Skin of body (tissue), 2 donors: ENCODE results near the gene CAST. TPM values are rescaled to one million over a fixed set of nuclear protein-coding genes. Genes with fewer than 3 reads are reported as not detected.

Experiments
- DNase-seq: peaks from one replicate; lab custom pipeline; 2025; lab: John Stamatoyannopoulos, UW
- total RNA-seq: library from RNA; depleted of rRNA; stranded (reverse); fragments of >200 nt; gene quantifications from one replicate; pipeline ENCODE4 v1.2.3, GENCODE V29; 2014

Gene CAST
- total RNA-seq, 1 donor from 2014 or later = 163 TPM

- no peak for DNase-seq
These were observed 17.1 kb upstream of the CAST start for GRCh38 chr5:96645091-96645490.

DNA sequence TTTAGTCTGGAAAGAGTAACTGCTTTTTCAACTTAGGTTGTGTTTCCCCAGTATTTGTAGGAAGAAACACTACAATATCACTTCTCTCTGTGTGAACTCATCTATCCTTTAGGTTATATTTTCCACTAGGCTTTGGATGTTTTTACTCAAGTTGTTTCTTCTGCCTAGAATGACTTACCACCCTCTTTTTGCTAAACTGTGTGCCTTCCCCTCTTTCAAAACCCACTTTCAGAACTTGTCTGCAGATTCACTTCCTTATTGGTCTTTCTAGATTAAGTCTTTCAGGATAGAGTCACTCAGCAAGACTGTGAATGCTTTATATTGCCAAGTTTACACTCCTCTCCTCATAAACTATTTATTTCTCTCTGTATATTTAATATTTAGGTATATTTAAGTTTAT lies 14.2 kb upstream of the CAST start:
- DNase-seq = no peak

- DNase-seq = no peak
These were observed 13.6 kb upstream of the CAST start for GRCh38 chr5:96648593-96648992.

DNA sequence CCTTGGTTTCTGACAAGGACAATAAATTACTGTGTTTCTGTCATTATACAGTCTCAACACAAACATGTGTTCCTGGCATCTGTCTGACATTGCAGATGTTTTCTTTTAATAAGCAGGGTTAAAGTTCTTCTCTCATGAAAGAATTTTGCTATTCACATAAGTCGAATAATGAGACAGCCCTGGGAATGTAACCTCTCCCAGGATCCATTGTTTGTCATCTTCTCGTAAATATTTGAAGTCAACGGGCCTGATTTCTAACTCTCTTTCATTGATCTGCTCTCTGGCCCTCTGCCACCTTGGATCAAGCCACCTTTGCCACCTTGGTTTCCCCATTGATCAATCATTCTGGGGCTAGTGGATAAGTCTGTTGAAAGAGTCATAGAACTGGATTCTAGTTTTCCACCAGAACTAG lies 12.9 kb upstream of the CAST start:
- peak; percentile 57 for DNase-seq

DNA sequence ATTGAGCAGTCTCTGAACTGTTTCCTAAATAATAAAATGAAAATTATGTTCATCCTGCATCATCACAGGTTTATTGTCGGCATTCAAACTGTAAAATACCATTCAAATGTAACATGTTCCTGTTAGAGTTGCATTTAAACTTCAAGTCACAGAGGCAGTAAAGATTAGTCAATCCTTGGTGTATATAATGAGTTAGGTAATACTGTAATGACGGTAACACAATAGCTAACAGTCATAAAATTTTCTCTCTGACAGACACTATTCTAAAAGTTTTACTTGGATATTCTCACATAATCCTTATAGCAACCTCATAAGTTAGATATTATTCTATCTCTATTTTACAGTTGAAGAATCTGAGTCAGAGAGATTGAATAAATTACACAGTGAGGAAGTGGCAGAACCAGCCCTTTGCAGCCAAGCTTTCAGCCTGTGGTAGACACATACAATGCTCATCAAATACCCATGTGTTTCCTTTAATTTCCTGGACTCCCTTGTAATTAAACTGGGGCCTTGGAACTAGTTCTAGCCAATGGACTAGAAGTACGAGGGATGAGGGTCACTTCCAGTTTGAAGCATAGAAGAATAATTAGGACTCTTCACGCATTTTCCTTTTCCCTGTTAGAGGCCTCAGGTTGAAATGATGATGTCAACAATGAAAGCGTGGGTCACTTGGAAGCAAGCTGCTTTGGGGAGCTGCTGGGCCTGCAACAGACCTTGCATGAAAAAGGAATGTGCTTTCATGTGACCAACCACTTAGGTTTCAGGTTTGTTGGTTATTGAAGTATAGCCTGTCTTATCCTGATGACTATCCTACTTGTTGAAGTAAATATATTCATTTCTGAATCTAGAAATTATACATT lies 12.3 kb upstream of the CAST start:
- DNase-seq = no peak

DNA sequence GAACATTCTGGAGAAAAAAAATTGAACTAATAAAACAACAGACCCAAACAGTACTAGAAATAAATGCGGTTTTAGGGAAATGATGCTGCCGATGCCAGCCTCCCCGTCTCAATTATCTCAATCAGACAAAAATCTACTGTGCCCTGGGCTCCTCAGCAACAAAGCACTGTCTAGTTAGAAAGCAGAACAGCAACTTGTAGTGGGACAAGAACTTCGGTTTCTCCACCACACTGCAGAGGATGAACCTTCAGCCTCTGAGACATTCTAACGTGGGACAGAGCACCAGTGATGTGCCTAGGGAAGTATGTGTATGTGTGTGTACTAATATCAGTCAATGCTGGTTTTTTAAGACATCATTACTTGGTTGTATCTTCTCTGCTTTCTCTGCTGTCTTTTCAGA lies 11.1 kb upstream of the CAST start:
- no peak for DNase-seq

GRCh38 chr5:96651948-96652753 lies 10.0 kb upstream of the CAST start:
- DNase-seq = no peak

GRCh38 chr5:96652769-96653454 lies 9.3 kb upstream of the CAST start:
- no peak for DNase-seq

DNA sequence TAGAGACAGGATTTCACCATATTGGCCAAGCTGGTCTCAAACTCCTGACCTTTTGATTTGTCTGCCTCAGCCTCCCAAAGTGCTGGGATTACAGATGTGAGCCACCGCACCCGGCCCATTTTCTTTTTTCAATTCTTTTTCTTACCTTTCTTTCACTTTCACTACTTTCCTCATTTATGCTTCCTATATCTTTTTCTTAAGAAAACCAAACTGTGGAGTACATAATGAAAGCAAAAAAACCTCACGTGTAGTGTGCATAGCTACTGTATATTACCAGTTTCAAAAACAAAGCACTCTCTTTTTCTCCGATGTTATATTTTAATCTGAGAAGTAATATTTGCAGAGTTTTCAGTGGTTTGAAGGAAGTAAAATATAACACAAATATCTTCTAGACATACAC lies 8.0 kb upstream of the CAST start:
- DNase-seq = no peak

DNA sequence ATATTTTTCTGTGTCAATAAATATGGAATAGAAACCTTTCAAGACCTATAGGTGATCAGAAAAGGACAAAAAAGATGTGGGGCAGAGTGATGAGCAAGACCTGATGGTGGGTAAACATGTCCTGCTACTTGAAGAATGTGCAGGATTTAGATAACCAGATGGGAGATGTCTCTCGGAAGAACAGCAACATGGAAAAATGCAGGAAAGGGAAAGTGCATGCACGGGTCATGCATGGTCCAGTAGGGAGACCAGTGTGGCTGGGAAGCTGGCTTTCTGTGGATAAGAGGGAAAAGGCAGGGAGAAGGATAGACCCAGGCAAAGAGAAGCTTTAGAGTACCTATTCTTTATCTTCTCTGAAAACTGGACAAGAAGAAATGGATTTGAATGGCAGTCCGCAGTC lies 7.1 kb upstream of the CAST start:
- DNase-seq = no peak

GRCh38 chr5:96655506-96655905 lies 6.7 kb upstream of the CAST start:
- DNase-seq = no peak

DNA sequence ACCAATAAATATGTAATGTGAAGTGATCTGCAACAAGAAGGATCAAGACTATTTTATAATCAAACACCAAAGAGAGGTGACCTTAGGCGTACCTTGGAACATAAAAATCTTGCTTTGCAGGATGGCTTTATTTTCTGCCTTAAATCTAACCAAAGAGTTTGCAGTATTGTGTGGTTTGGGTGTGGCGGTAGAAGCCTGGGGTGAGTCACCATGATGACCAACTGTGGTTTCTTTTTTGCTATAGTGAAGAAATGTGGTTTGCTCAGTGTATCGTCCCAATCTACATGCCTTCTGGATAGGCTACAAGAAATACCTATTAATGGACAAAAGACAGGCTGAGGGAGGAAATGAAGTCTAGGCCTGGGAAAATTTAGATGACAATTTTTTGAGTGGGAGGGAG lies 5.1 kb upstream of the CAST start:
- no peak for DNase-seq

DNA sequence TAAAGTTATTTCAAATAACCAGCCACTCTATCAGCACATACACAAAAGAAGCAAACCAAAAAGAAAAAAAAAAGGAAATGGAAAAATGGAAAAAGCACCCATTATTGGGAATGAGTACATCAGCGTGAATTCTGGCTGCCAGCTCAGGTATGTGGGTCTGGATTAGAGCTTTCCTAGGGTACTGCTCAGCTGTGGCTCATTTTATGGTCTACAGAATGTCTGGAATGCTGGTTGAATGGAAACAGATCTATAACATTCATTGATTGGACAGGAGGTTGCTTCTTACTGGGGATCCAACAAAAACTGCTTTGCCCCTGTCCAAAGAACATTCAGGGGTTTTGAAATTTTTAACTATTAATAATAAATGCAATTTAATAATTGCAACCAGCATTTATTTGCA lies 3.9 kb upstream of the CAST start:
- DNase-seq = no peak

DNA sequence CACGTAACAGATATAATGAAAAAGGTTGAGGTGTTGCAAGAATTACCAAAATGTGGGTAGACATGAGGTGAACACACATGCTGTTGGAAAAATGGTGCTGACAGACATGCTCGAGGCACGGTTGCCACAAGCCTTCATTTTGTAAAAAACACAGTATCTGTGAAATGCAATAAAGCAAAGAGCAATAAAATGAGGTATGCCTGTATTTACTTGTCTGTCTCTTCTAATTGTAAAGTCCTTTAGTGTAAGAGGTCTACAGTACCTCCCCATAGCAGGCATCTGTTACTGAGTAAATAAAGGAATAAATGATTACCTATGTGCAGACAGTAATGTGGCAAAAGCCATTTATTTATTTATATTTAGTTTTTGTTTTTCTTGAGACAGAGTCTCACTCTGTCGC lies 3.0 kb upstream of the CAST start:
- no peak for DNase-seq

- DNase-seq = peak; percentile 46
These were observed 963 bp upstream of the CAST start for GRCh38 chr5:96660971-96661854.

- DNase-seq = peak; percentile 67
These were observed 746 bp downstream of the CAST start for GRCh38 chr5:96662725-96663518.

DNA sequence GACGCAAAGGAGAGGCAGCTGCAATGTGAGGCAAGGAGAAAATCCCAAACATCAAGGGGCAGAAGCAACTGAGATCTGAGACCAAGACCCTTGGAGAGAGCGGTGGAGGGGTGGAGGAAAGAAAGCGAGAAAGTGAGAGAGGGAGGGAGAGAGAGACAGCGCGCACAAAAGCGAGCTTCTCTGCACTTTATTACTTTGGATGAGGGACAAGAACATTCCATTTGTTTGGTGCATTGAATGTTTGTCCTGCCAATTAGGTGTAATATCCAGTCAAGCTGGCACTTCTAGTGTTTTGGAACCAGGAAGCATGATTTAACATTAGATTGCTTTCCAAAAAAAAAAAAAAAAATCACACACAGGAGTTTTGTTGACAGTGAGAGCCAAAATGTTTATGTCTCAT lies 1.4 kb downstream of the CAST start:
- DNase-seq = no peak

GRCh38 chr5:96664669-96665068 lies 2.5 kb downstream of the CAST start:
- DNase-seq = no peak

GRCh38 chr5:96668725-96669124 lies 6.5 kb downstream of the CAST start:
- DNase-seq = no peak

DNA sequence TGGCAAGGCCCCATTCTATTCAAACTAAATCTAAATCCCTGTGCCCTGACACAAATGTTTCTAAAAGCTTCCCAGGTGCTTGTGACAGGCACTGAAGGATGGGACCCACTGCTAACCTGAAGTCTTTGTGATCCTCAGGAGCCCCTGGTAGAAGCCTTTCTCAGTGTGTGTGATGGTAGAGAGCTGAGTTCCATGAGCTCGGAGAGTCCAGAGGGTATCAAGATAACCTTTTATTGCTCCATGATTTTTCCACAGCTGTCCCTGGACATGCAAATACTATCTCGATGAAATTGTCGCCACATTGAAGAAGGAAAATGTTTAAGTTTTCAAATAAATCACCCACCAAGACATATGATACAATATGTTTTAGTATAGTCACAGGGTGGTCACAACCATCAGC lies 7.7 kb downstream of the CAST start:
- no peak for DNase-seq
